SK-N-MC (cell line): Measurements from ENCODE around the gene SYNPO2.
"Not testable (repeated sequence)": the region's sequence is repeated elsewhere in the genome, so short reads cannot be mapped to it uniquely, and the experiment has no call there.

Source experiments
- EZH2 ChIP-seq: fragments of 200-600 bp; sonication (generic); IDR thresholded peaks from one replicate; pipeline ENCODE4 v1.6.1; 2017; ENCODE audit warnings: antibody characterized with exemption
- POLR2AphosphoS5 ChIP-seq: IDR thresholded peaks from 2 replicates; pipeline ENCODE4 v1.6.1; 2012; ENCODE audit warnings: mild to moderate bottlenecking, low read depth, low read length, borderline replicate concordance

- not testable (repeated sequence) for TF ChIP-seq POLR2AphosphoS5, EZH2
Measured at GRCh38 chr4:119067670-119068360, 179.2 kb downstream of the SYNPO2 start.
